Fibroblast of skin of right quadriceps (primary cell): Measurements from ENCODE around the gene ZNF346.

Source experiments
- DNase-seq: peaks from one replicate; pipeline ENCODE4 v3.0.0-alpha.2; 2013

Gene ZNF346

GRCh38 chr5:177123789-177124485 lies 101.4 kb downstream of the ZNF346 start:
- no peak for DNase-seq

DNA sequence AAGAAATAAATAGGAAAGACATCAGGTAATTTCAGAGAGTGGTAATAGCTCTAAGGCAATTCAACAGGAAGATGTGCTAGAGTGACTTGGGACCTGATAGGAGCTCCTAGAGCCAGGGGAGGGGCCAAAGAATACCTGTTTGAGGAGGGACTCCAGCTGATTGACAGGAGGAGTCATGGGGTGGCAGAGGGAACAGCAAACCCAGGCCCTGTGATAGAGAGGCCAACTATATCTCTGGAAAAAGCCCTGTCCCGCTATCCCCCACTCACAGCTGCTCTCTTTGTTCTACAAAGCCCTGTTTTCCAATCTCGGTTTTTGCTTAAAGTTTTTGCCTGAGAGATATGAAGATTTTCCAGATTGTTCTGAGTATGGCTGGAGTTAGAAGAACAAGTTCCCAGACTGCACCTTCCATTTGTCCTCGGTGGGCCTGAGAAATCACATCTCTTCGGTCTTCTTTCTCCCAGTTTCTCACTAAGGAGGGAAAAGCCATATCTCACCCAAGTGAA lies 102.0 kb downstream of the ZNF346 start:
- no peak for DNase-seq

GRCh38 chr5:177126771-177127170 lies 104.3 kb downstream of the ZNF346 start:
- no peak for DNase-seq

- no peak for DNase-seq
Measured at GRCh38 chr5:177128551-177128981, 106.1 kb downstream of the ZNF346 start.

DNA sequence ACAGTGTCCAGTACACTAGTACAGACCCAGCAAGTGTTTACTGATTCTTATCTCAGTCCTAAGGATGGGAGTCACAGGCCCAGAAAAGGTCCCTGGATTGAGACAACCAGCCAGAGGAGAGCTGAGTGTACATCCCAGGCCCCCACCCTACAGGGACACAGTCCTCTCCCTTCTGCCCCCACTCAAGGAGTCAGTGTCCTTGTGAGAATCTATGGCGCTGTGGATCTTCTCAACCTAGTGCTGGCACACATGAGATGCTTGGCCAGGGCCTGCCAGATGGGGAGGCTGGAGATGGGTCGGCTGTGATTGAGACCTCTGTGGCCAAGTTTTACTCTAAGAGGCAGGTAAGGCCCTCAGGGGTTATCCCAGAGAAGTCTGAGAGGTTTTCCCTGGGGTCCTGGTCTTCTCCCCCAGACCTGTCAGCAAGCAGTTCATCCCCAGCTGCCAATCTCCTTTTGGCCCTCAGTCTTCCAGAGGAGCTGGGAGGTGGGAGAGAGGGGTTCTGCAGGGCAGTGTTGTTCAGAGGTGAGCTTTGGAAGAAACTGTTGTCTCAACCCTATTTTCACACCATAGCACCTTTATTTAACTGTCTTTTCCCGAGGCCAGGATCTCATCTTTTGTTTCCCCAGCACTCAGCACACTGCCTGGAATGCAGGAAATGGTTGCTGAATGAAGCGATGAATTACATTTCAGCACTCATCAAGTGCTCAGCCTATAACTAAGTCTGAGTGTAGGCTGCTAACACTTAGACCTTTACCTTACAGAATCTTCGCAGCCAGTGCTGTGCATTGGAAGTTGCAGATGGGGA lies 107.9 kb downstream of the ZNF346 start:
- peak; percentile 47 for DNase-seq
